ENCODE results near the gene VPS8.

Gene VPS8

GRCh38 chr3:185090811-185091210, 278.8 kb downstream of the VPS8 start:
- no peak for DNase-seq (ENCODE audit: low read depth in 3 of 3)

GRCh38 chr3:185093116-185093515, 281.1 kb downstream of the VPS8 start:
- no peak for DNase-seq (ENCODE audit: low read depth in 3 of 3)

- no peak for DNase-seq (ENCODE audit: low read depth in 3 of 3)
Measured at GRCh38 chr3:185094697-185095096, 282.7 kb downstream of the VPS8 start.
